IPS-18c (cell line): Measurements from ENCODE around the gene ANKDD1A.

Experiments
- H3K4me3 ChIP-seq: 2 replicates; pipeline ENCODE4 v1.7.0; 2013; ENCODE audit warnings: low read depth, mild to moderate bottlenecking, low read length, moderate library complexity; ENCODE audit not compliant: insufficient read depth
- H3K9me3 ChIP-seq: one replicate; pipeline ENCODE4 v1.6.1; 2013; ENCODE audit warnings: mild to moderate bottlenecking, low read length, moderate library complexity; ENCODE audit not compliant: control insufficient read depth, insufficient read depth

Gene ANKDD1A

GRCh38 chr15:64909546-64909945, 2.2 kb upstream of the ANKDD1A start:
- peaks cover 3% of the 10 kb centered on the region for H3K9me3 ChIP-seq
- H3K4me3 ChIP-seq, result no peak overlapping the region

GRCh38 chr15:64912379-64913325, 950 bp downstream of the ANKDD1A start:
- H3K9me3 ChIP-seq, result no peaks in the 10 kb centered on the region
- peak overlapping the region; percentile 78; the same call in 1 of the 2 replicates for H3K4me3 ChIP-seq

GRCh38 chr15:64915518-64916227, 4.0 kb downstream of the ANKDD1A start:
- H3K4me3 ChIP-seq, result no peak overlapping the region
- H3K9me3 ChIP-seq, result no peaks in the 10 kb centered on the region

GRCh38 chr15:64916365-64916764, 4.7 kb downstream of the ANKDD1A start:
- Histone ChIP-seq H3K9me3 (no peaks in the 10 kb centered on the region), H3K4me3 (no peak overlapping the region)

GRCh38 chr15:64917211-64917610, 5.5 kb downstream of the ANKDD1A start:
- Histone ChIP-seq H3K4me3 (no peak overlapping the region), H3K9me3 (no peaks in the 10 kb centered on the region)

- H3K4me3 ChIP-seq, result no peak overlapping the region
- no peaks in the 10 kb centered on the region for H3K9me3 ChIP-seq
Measured at GRCh38 chr15:64919721-64920120, 8.0 kb downstream of the ANKDD1A start.

- Histone ChIP-seq H3K4me3 (no peak overlapping the region), H3K9me3 (no peaks in the 10 kb centered on the region)
Measured at GRCh38 chr15:64921711-64922110, 10.0 kb downstream of the ANKDD1A start.

- H3K4me3 ChIP-seq, result no peak overlapping the region
- no peaks in the 10 kb centered on the region for H3K9me3 ChIP-seq
Measured at GRCh38 chr15:64923546-64923945, 11.8 kb downstream of the ANKDD1A start.

GRCh38 chr15:64925335-64926330, 13.9 kb downstream of the ANKDD1A start:
- no peaks in the 10 kb centered on the region for H3K9me3 ChIP-seq
- no peak overlapping the region for H3K4me3 ChIP-seq

- Histone ChIP-seq H3K9me3 (no peaks in the 10 kb centered on the region), H3K4me3 (no peak overlapping the region)
Measured at GRCh38 chr15:64926661-64927060, 15.0 kb downstream of the ANKDD1A start.

- H3K9me3 ChIP-seq, result no peaks in the 10 kb centered on the region
- no peak overlapping the region for H3K4me3 ChIP-seq
Measured at GRCh38 chr15:64928626-64929220, 17.0 kb downstream of the ANKDD1A start.

GRCh38 chr15:64930019-64930652, 18.4 kb downstream of the ANKDD1A start:
- Histone ChIP-seq H3K4me3 (no peak overlapping the region), H3K9me3 (no peaks in the 10 kb centered on the region)

- Histone ChIP-seq H3K4me3 (no peak overlapping the region), H3K9me3 (no peaks in the 10 kb centered on the region)
Measured at GRCh38 chr15:64930778-64931371, 19.2 kb downstream of the ANKDD1A start.

- Histone ChIP-seq H3K4me3 (no peak overlapping the region), H3K9me3 (no peaks in the 10 kb centered on the region)
Measured at GRCh38 chr15:64931381-64931780, 19.7 kb downstream of the ANKDD1A start.

- Histone ChIP-seq H3K9me3 (no peaks in the 10 kb centered on the region), H3K4me3 (no peak overlapping the region)
Measured at GRCh38 chr15:64934023-64934422, 22.3 kb downstream of the ANKDD1A start.

- H3K4me3 ChIP-seq, result no peak overlapping the region
- H3K9me3 ChIP-seq, result no peaks in the 10 kb centered on the region
Measured at GRCh38 chr15:64938192-64938591, 26.5 kb downstream of the ANKDD1A start.
